HEK293 (cell line): ENCODE measurements around the gene TSHZ3.

Experiments used
- CTCF ChIA-PET: fragments of 350-600 bp; formaldehyde crosslinking; extraction: SDS; loops from one replicate; lab custom pipeline; 2021; ENCODE audit warnings: antibody characterized with exemption; lab: Yijun Ruan, JAX
- POLR2A ChIA-PET: fragments of 300-600 bp; formaldehyde crosslinking; extraction: SDS; loops from one replicate; lab custom pipeline; 2020; ENCODE audit warnings: antibody characterized with exemption, inconsistent platforms; lab: Yijun Ruan, JAX
- H3K27ac ChIP-seq: fragments of 200-500 bp; sonication (Bioruptor generic); 2 replicates; pipeline ENCODE4 v1.5.1; 2014; ENCODE audit warnings: low read depth, low read length, control low read depth, inconsistent platforms; ENCODE audit errors: extremely low read depth
- H3K36me3 ChIP-seq, 2 experiments: fragments of 200-500 bp in 1 of 2; sonication (Bioruptor generic) in 1 of 2; 1 replicate in 1 of 2; 2 replicates in 1 of 2; pipeline ENCODE4 v1.5.1; 2014 to 2017; ENCODE audit warnings: inconsistent platforms in 2 of 2, low read length in 2 of 2; ENCODE audit not compliant: control insufficient read depth in 2 of 2, insufficient read depth in 1 of 2
- H3K4me1 ChIP-seq: fragments of 200-500 bp; sonication (Bioruptor generic); 2 replicates; pipeline ENCODE4 v1.5.1; 2014; ENCODE audit warnings: mild to moderate bottlenecking, low read length, inconsistent platforms; ENCODE audit not compliant: control insufficient read depth, insufficient read depth
- H3K4me3 ChIP-seq: 2 replicates; pipeline ENCODE4 v1.5.1; 2011; ENCODE audit warnings: low read depth, mild to moderate bottlenecking, control low read depth, low read length, moderate library complexity
- H3K9me3 ChIP-seq: fragments of 200-500 bp; sonication (Bioruptor generic); 2 replicates; pipeline ENCODE4 v1.5.1; 2014; ENCODE audit warnings: low read depth, low read length, inconsistent platforms; ENCODE audit not compliant: control insufficient read depth, insufficient read depth
- AEBP2 ChIP-seq: fragments of 450-650 bp; formaldehyde crosslinking; IDR thresholded peaks from 2 replicates; pipeline ENCODE4 v1.5.1; 2016; ENCODE audit warnings: missing biosample characterization, missing genetic modification characterization, borderline replicate concordance
- BCL11B ChIP-seq: fragments of 450-650 bp; formaldehyde crosslinking; IDR thresholded peaks from 2 replicates; pipeline ENCODE4 v1.5.1; 2016; ENCODE audit warnings: low read depth, missing biosample characterization, missing genetic modification characterization
- HOXA7 ChIP-seq: sonication (generic); formaldehyde crosslinking; IDR thresholded peaks from 2 replicates; pipeline ENCODE4 v1.8.1; 2022; ENCODE audit warnings: missing genetic modification reagents, borderline replicate concordance
- IKZF3 ChIP-seq: fragments of 450-650 bp; IDR thresholded peaks from 2 replicates; pipeline ENCODE4 v1.5.0; 2018; ENCODE audit warnings: missing biosample characterization, mild to moderate bottlenecking, missing genetic modification characterization, moderate library complexity
- TRIM28 ChIP-seq: IDR thresholded peaks from 2 replicates; pipeline ENCODE4 v1.6.1; 2011; ENCODE audit warnings: low read length, control low read depth, borderline replicate concordance
- ZBTB11 ChIP-seq: fragments of 450-650 bp; formaldehyde crosslinking; conservative IDR thresholded peaks from 2 replicates; pipeline ENCODE4 v1.5.1; 2016; ENCODE audit warnings: low read depth, missing biosample characterization, missing genetic modification characterization
- ZBTB8A ChIP-seq: fragments of 450-650 bp; formaldehyde crosslinking; IDR thresholded peaks from 2 replicates; pipeline ENCODE4 v1.5.1; 2016; ENCODE audit warnings: missing biosample characterization, missing genetic modification characterization
- ZFHX2 ChIP-seq: fragments of 450-650 bp; formaldehyde crosslinking; conservative IDR thresholded peaks from 2 replicates; pipeline ENCODE4 v1.5.1; 2016; ENCODE audit warnings: missing biosample characterization, missing genetic modification characterization
- ZFP69B ChIP-seq: fragments of 450-650 bp; formaldehyde crosslinking; IDR thresholded peaks from 2 replicates; pipeline ENCODE4 v1.5.1; 2016; ENCODE audit warnings: missing biosample characterization, missing genetic modification characterization
- ZNF211 ChIP-seq: fragments of 450-650 bp; formaldehyde crosslinking; IDR thresholded peaks from 2 replicates; pipeline ENCODE4 v1.5.1; 2016; ENCODE audit warnings: low read depth, missing biosample characterization, missing genetic modification characterization
- ZNF24 ChIP-seq: fragments of 450-650 bp; formaldehyde crosslinking; IDR thresholded peaks from 2 replicates; pipeline ENCODE4 v1.5.1; 2016; ENCODE audit warnings: missing biosample characterization, missing genetic modification characterization
- ZNF335 ChIP-seq: fragments of 450-650 bp; formaldehyde crosslinking; conservative IDR thresholded peaks from 2 replicates; pipeline ENCODE4 v1.5.1; 2016; ENCODE audit warnings: missing biosample characterization, missing genetic modification characterization
- ZNF391 ChIP-seq: fragments of 450-650 bp; formaldehyde crosslinking; IDR thresholded peaks from 2 replicates; pipeline ENCODE4 v1.5.1; 2016; ENCODE audit warnings: low read depth, missing biosample characterization, missing genetic modification characterization, borderline replicate concordance
- ZNF398 ChIP-seq: fragments of 450-650 bp; formaldehyde crosslinking; IDR thresholded peaks from 2 replicates; pipeline ENCODE4 v1.5.1; 2017; ENCODE audit warnings: missing biosample characterization, missing genetic modification characterization
- ZNF423 ChIP-seq: fragments of 450-650 bp; formaldehyde crosslinking; IDR thresholded peaks from 2 replicates; pipeline ENCODE4 v1.5.1; 2016; ENCODE audit warnings: missing biosample characterization, missing genetic modification characterization
- ZNF514 ChIP-seq: fragments of 450-650 bp; formaldehyde crosslinking; IDR thresholded peaks from 2 replicates; pipeline ENCODE4 v1.5.1; 2016; ENCODE audit warnings: missing biosample characterization, missing genetic modification characterization
- ZNF596 ChIP-seq: fragments of 450-650 bp; IDR thresholded peaks from 2 replicates; pipeline ENCODE4 v1.5.0; 2018; ENCODE audit warnings: missing biosample characterization, mild to moderate bottlenecking, missing genetic modification characterization, moderate library complexity
- ZNF626 ChIP-seq: fragments of 450-650 bp; sonication (Bioruptor Pico); formaldehyde crosslinking; IDR thresholded peaks from 2 replicates; pipeline ENCODE4 v1.5.1; 2018; ENCODE audit warnings: missing biosample characterization, missing genetic modification characterization, inconsistent platforms
- ZNF664 ChIP-seq: fragments of 450-650 bp; formaldehyde crosslinking; IDR thresholded peaks from 2 replicates; pipeline ENCODE4 v1.5.1; 2016; ENCODE audit warnings: missing biosample characterization, missing genetic modification characterization
- ZNF843 ChIP-seq: fragments of 450-650 bp; formaldehyde crosslinking; IDR thresholded peaks from 2 replicates; pipeline ENCODE4 v1.5.1; 2016; ENCODE audit warnings: missing biosample characterization, missing genetic modification characterization
- ZSCAN30 ChIP-seq: fragments of 450-650 bp; IDR thresholded peaks from 2 replicates; pipeline ENCODE4 v1.5.1; 2018; ENCODE audit warnings: missing biosample characterization, mild to moderate bottlenecking, missing genetic modification characterization, moderate library complexity
- TF ChIP-seq, protein P1 (sequence below): fragments of 450-650 bp; formaldehyde crosslinking; IDR thresholded peaks from 2 replicates; pipeline ENCODE4 v1.5.1; 2016; ENCODE audit warnings: missing biosample characterization, missing genetic modification characterization
- TF ChIP-seq, protein P2 (sequence below): fragments of 450-650 bp; formaldehyde crosslinking; IDR thresholded peaks from 2 replicates; pipeline ENCODE4 v1.5.1; 2016; ENCODE audit warnings: missing biosample characterization, missing genetic modification characterization

The TSHZ3 gene

GRCh38 chr19:31351056-31351854 is 2.0 kb upstream of the TSHZ3 start (continued):
- TF ChIP-seq ZBTB11 (tag by site-specific recombination) (peak; percentile 17; the same call in 1 of the 2 replicates), ZFHX2 (tag by site-specific recombination) (peak; percentile 33), BCL11B (tag by site-specific recombination) (0 out of 2 replicates have a peak, but pooled peaks have one; percentile 48), ZNF843 (tag by site-specific recombination) (peak; percentile 55; the same call in 1 of the 2 replicates), ZNF391 (tag by site-specific recombination) (0 out of 2 replicates have a peak, but pooled peaks have one; percentile 25), ZNF398 (tag by site-specific recombination) (peak; percentile 40; the same call in 1 of the 2 replicates), ZNF664 (tag by site-specific recombination) (no peak), ZNF423 (no peak), IKZF3 (peak; percentile 3; the same call in 1 of the 2 replicates), ZFP69B (tag by site-specific recombination) (peak; percentile 80), ZBTB8A (peak; percentile 13), ZNF514 (tag by site-specific recombination) (no peak), ZNF24 (tag by site-specific recombination) (0 out of 2 replicates have a peak, but pooled peaks have one; percentile 20), ZNF335 (tag by site-specific recombination) (peak; percentile 98)
- TF ChIP-seq, protein P1, sequence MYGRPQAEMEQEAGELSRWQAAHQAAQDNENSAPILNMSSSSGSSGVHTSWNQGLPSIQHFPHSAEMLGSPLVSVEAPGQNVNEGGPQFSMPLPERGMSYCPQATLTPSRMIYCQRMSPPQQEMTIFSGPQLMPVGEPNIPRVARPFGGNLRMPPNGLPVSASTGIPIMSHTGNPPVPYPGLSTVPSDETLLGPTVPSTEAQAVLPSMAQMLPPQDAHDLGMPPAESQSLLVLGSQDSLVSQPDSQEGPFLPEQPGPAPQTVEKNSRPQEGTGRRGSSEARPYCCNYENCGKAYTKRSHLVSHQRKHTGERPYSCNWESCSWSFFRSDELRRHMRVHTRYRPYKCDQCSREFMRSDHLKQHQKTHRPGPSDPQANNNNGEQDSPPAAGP, result no peak
- TF ChIP-seq, all 188 proteins: peak for 37

GRCh38 chr19:31350693-31351055 is 1.4 kb upstream of the TSHZ3 start:
- peak overlapping the region; percentile 63 for H3K4me3 ChIP-seq
- H3K9me3 ChIP-seq, result no peaks in the 10 kb centered on the region
- peaks cover 21% of the 10 kb centered on the region for H3K4me1 ChIP-seq
- TF ChIP-seq ZNF626 (tag by site-specific recombination), result no peak
- peak; percentile 5; the same call in 1 of the 2 replicates for TF ChIP-seq ZBTB8A
- 0 out of 2 replicates have a peak, but pooled peaks have one; percentile 4 for TF ChIP-seq HOXA7 (CRISPR knock-in tag)
- TF ChIP-seq, protein P2, sequence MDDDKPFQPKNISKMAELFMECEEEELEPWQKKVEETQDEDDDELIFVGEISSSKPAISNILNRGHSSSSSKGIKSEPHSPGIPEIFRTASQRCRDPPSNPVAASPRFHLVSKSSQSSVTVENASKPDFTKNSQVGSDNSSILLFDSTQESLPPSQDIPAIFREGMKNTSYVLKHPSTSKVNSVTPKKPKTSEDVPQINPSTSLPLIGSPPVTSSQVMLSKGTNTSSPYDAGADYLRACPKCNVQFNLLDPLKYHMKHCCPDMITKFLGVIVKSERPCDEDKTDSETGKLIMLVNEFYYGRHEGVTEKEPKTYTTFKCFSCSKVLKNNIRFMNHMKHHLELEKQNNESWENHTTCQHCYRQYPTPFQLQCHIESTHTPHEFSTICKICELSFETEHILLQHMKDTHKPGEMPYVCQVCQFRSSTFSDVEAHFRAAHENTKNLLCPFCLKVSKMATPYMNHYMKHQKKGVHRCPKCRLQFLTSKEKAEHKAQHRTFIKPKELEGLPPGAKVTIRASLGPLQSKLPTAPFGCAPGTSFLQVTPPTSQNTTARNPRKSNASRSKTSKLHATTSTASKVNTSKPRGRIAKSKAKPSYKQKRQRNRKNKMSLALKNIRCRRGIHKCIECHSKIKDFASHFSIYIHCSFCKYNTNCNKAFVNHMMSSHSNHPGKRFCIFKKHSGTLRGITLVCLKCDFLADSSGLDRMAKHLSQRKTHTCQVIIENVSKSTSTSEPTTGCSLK (tag by site-specific recombination), result no peak
- no peak for TF ChIP-seq TRIM28
- 0 out of 2 replicates have a peak, but pooled peaks have one; percentile 7 for TF ChIP-seq ZSCAN30 (tag by site-specific recombination)
- no peak for TF ChIP-seq AEBP2 (tag by site-specific recombination)
- TF ChIP-seq ZNF596 (tag by site-specific recombination), result peak; percentile 5; the same call in 1 of the 2 replicates
- no peak for TF ChIP-seq ZNF211 (tag by site-specific recombination)
- H3K27ac ChIP-seq, result peak overlapping the region; percentile 97
- CTCF ChIA-PET, result interaction anchor here (1.0 to 2.0 kb wide), 2 partner anchors 13 to 986 kb away, joined by 3 to 9 read pairs; no protein-coding TSS in a partner anchor
- POLR2A ChIA-PET, result interaction anchor here (0.8 to 2.1 kb wide), 3 partner anchors 11 to 136 kb away, joined by 3 to 10 read pairs (median 4); no protein-coding TSS in a partner anchor
- peaks cover 0 to 4% of the 10 kb centered on the region in 2 experiments; a peak in 1 of 3 replicates for H3K36me3 ChIP-seq
